Mucosa of descending colon (tissue), 3 donors: ENCODE results near the gene PPP1R37. TPM values are rescaled to one million over a fixed set of nuclear protein-coding genes. Genes with fewer than 3 reads are reported as not detected.
A peak's percentile ranks its signal among the peaks of the same experiment; 100 is the strongest.

Source experiments
- ATAC-seq: fragments of 200-7000 bp; cut with Tn5 transposase; one replicate; pipeline ENCODE4 v1.9.1; 2020; ENCODE audit warnings: mild to moderate bottlenecking, moderate library complexity
- DNase-seq, 3 donors: peaks; one replicate each; pipeline ENCODE4 v3.0.0-alpha.2; 2020
- H3K36me3 ChIP-seq: fragments of 200-600 bp; one replicate; pipeline ENCODE4 v1.8.0; 2021; ENCODE audit warnings: low read depth, mild to moderate bottlenecking
- H3K4me1 ChIP-seq: fragments of 200-600 bp; one replicate; pipeline ENCODE4 v1.8.0; 2021; ENCODE audit warnings: low read depth, mild to moderate bottlenecking
- H3K4me3 ChIP-seq: fragments of 200-600 bp; one replicate; pipeline ENCODE4 v1.8.0; 2021; ENCODE audit warnings: mild to moderate bottlenecking
- H3K9me3 ChIP-seq: fragments of 200-600 bp; one replicate; pipeline ENCODE4 v1.8.0; 2021; ENCODE audit warnings: mild to moderate bottlenecking
- intact Hi-C, 2 donors: fragments of 100-400 bp; cut with DNase I in 1 of 2; cut with micrococcal nuclease in 1 of 2; formaldehyde crosslinking; loops; one replicate each; pipeline versions ENCODE4 v1.11.0 to v1.11.1; 2022; cut with DNase I, micrococcal nuclease
- total RNA-seq, 3 donors: library from RNA; stranded (reverse); fragmentation: NEBNext Ultra II Directional in 2 of 3; extraction: Animal tissue kit (Norgen Biotek cat#: 25700) in 2 of 3; gene quantifications; one replicate each; pipeline versions ENCODE4 v1.2.1 to v1.2.4, GENCODE V29; 2021 to 2023
- TF ChIP-seq, protein P1 (sequence below): fragments of 200-600 bp; IDR thresholded peaks from one replicate; pipeline ENCODE4 v1.8.0; 2022; ENCODE audit warnings: antibody characterized with exemption, mild to moderate bottlenecking
- donor health status: DM: no; HTN: no; CAD: no; lungs with moderate emphysema.
- donor health status: DM: no; HTN: no; CAD: no.
- donor health status: DM: no; HTN: yes; CAD: no.

PPP1R37 gene
- total RNA-seq, 3 donors from 2014 or later: 27.2 to 33.6 (median 31.7) TPM

DNA sequence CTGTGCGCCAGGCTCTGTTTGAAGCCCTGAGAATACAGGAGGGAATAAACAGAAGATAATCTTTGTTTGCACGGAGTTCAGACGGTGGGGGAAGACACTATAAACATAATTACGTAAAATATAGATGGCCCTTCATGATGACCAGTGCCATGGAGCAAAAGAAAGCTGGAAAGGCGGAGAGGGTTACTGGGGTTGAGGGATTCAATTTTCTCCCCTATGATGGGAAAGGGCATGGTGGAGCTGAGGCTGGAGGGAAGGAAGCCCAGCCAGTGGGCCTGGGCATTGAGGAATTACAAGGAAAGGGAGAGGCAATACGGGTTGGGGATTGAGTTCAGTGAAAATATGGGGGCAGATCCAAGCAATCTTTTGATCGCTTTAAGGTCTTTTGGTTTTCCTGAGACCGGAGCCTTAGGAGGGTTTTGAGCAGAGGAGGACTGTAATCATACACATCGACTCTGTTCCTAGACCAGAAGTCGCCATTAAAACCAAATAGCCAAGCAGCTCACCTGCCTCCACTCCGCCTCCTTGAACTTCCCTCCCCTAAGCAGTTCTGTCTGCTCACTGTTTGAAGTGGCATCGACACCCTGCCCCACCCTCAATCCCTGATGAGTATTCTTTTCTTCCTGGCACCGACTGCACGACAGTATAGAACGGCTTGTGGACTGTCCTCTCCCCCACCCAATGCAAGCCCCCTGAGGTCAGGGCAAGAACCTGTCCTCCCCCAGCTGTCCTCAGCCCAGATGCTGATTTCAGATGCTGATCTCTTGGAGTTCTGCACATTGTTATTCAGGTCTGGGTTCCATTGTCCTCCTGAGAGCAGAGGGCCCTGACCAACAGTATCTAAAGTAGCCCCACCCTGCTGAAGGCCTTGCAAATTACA lies 15.9 kb upstream of the PPP1R37 start:
- DNase-seq (peak in 2 of 3 donors; percentile 56 to 58), ATAC-seq (peak; percentile 10)
- peaks cover under 1% of the 10 kb centered on the region for H3K36me3 ChIP-seq
- H3K4me3 ChIP-seq: no peak overlapping the region
- intact Hi-C loops: no loop called here
- peaks cover 23% of the 10 kb centered on the region for H3K4me1 ChIP-seq
- H3K9me3 ChIP-seq: no peaks in the 10 kb centered on the region
- TF ChIP-seq, protein P1, sequence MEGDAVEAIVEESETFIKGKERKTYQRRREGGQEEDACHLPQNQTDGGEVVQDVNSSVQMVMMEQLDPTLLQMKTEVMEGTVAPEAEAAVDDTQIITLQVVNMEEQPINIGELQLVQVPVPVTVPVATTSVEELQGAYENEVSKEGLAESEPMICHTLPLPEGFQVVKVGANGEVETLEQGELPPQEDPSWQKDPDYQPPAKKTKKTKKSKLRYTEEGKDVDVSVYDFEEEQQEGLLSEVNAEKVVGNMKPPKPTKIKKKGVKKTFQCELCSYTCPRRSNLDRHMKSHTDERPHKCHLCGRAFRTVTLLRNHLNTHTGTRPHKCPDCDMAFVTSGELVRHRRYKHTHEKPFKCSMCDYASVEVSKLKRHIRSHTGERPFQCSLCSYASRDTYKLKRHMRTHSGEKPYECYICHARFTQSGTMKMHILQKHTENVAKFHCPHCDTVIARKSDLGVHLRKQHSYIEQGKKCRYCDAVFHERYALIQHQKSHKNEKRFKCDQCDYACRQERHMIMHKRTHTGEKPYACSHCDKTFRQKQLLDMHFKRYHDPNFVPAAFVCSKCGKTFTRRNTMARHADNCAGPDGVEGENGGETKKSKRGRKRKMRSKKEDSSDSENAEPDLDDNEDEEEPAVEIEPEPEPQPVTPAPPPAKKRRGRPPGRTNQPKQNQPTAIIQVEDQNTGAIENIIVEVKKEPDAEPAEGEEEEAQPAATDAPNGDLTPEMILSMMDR: no peak

DNA sequence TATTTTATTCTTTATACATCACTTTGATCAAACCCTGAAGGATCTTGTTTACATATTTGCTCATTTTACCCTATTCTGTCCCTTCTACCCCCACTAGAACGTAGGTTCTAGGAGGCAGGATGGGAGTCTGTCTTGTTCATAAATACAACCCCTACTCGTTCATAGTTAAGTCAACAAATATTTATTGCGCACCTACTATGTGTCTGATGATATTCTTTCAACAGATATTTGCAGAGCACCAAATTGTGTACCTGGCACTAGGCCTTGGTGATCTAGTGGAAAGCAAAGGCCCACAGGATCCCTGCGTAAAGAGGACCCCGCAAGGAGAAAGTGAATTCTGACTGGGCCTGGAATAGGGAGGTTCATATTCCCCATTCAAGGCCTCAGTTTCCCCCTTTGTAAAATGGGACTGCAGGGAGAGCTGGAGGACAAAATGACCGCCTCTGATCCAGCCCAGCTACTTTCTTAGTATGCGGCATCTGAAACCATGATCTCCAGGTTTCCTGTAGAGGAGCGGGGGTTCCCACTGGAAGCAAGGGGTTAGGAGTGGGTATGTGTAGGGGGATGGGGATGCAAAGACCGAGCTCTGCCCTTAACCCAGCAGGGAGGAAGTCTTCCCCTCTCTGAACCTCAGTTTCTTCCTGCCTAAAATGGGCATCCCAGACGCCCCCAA lies 14.5 kb upstream of the PPP1R37 start:
- DNase-seq (no peak), ATAC-seq (no peak)
- Histone ChIP-seq H3K4me3 (no peak overlapping the region), H3K4me1 (peaks cover 23% of the 10 kb centered on the region), H3K9me3 (no peaks in the 10 kb centered on the region), H3K36me3 (no peaks in the 10 kb centered on the region)
- intact Hi-C loops: no loop called here
- TF ChIP-seq, protein P1: no peak

DNA sequence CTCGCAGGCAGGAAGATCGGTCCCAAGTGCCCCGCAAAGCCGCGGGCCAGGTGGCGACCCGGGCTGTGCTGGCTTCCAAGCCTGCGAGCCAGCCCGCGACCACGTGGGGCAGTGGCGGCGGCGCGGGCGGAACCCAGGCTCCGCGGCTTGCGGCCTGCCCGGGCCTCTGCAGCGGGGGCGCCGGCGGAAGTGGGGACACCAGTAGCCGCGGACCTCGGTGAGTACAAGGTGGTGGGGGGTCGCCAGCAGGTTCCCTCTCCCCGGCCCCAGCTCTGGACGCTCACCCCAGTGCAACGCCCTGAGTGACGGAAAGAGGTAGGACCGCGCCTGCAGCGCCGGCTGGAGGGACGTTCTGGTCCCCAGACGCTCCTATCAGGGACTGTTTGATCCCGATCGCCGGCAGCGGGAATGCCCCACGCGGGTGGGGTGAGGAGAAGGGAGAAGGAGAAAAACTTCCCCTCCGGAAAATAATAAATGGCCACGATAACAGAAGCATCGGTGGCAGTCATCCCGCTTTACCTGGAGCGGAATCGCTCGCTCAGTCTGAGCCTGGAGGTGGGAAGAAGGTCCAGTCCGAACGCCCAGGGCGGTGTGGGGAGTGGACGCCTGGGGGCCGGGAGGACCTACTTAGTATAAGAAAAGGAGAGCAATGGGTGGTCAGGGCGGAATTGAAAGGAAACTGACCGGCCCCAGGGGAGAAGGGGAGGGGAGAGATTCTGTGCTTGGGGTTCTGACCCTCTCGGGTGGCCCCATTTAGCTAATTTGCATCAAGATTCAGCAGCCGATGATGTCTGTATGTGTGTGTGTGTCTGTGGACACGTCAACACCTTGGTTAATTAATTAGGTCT lies 13.7 kb upstream of the PPP1R37 start, which contains the start of gene GEMIN7:
GEMIN7 (plus strand) TSS at position 198 of the 848 bp plus-strand sequence. CDS start 10,855 bp downstream, outside the sequence.
- TF ChIP-seq, protein P1: no peak
- Histone ChIP-seq H3K9me3 (no peaks in the 10 kb centered on the region), H3K4me1 (peaks cover 23% of the 10 kb centered on the region), H3K4me3 (peak within 1 kb of the TSS; percentile 70), H3K36me3 (no peaks in the 10 kb centered on the region)
- DNase-seq: peak; percentile 73 to 88 (median 87)
- ATAC-seq: peak; percentile 66
- intact Hi-C loops: no loop called here

DNA sequence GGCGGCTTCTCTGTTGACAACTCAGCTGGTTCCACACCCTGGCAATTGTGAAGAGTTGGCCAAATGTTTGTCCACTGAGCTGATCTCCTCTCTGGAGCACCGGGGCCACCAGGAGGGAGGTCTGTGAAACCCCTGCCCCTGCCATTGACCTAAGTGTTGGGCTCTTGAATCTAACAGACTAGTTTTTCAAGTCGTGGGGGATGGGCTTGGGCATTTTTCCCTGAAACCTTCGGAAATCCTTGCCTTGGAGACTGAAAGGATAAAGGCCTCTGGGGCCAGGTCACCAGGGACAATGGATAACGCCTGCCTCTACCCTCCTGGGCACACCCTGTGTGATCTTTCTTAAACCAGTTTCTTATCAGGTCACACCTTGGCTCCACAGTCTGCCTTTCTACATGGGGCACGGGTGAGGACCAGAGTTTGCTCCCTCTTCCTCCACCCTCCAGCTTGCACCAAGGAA lies 13.0 kb upstream of the PPP1R37 start:
- TF ChIP-seq, protein P1: no peak
- ATAC-seq (peak; percentile 34), DNase-seq (peak in 2 of 3 donors; percentile 47 to 57)
- Histone ChIP-seq H3K9me3 (no peaks in the 10 kb centered on the region), H3K4me3 (peak overlapping the region; percentile 70), H3K36me3 (no peaks in the 10 kb centered on the region), H3K4me1 (peaks cover 19% of the 10 kb centered on the region)
- intact Hi-C loops: no loop called here

DNA sequence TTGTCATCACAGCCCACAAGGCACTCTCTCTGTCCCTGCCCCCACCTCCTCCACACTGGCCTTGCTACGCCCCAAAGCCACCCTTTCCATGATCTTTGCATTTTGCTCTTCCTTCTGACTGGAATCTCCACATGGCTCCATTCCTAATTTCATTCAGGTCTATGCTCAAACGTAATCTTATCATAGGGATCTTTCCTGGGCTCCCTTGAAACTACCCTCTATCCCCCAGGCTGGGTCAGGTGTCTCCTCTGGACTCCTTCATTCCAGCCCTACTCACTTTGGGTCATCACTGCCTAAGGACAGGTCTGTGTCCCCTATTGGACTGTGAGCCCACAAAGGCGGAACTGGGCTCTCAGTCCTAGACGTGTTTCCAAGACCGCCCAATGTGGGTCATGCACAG lies 10.8 kb upstream of the PPP1R37 start:
- ATAC-seq: no peak

More for the DNA sequence above, 10.8 kb upstream of the PPP1R37 start:
- Histone ChIP-seq H3K4me3 (no peak overlapping the region), H3K4me1 (peaks cover 11% of the 10 kb centered on the region), H3K36me3 (no peaks in the 10 kb centered on the region), H3K9me3 (no peaks in the 10 kb centered on the region)
- no peak for DNase-seq
- TF ChIP-seq, protein P1: no peak
- intact Hi-C loops: no loop called here
